T-helper 17 cell (primary cell): ENCODE data around the gene FBLN2. TPM values are rescaled to one million over a fixed set of nuclear protein-coding genes. Genes with fewer than 3 reads are reported as not detected.

Experiments
- ATAC-seq: fragments of 150-1000 bp; cut with Tn5 transposase; 2 replicates; pipeline ENCODE4 v1.10.0; 2021; ENCODE audit warnings: mild to moderate bottlenecking, moderate library complexity
- DNase-seq, 3 donors: peaks; one replicate each; pipeline versions ENCODE4 v3.0.0 to v3.0.0-alpha.2; 2020 to 2021
- H3K9me3 ChIP-seq: one replicate; pipeline ENCODE4 v1.7.0; 2013; ENCODE audit warnings: low read length, mild to moderate bottlenecking; ENCODE audit not compliant: control insufficient read depth, poor library complexity, severe bottlenecking
- H3K27ac Mint-ChIP-seq: one replicate; pipeline ENCODE4 v1.8.0; 2022; ENCODE audit warnings: mild to moderate bottlenecking, moderate library complexity, mixed read lengths
- H3K27me3 Mint-ChIP-seq: one replicate; pipeline ENCODE4 v1.8.0; 2022; ENCODE audit warnings: mixed read lengths
- H3K36me3 Mint-ChIP-seq: one replicate; pipeline ENCODE4 v1.8.0; 2022; ENCODE audit warnings: low read depth, mixed read lengths
- H3K4me1 Mint-ChIP-seq: one replicate; pipeline ENCODE4 v1.8.0; 2022; ENCODE audit warnings: mild to moderate bottlenecking, mixed read lengths
- H3K4me3 Mint-ChIP-seq: one replicate; pipeline ENCODE4 v1.8.0; 2022; ENCODE audit warnings: mild to moderate bottlenecking, moderate library complexity, mixed read lengths
- total RNA-seq, 4 donors: library from RNA in 2 of 4; stranded (reverse) in 2 of 4; gene quantifications; one replicate each; pipeline ENCODE4 v1.2.3 and lab custom pipeline; 2022 to 2026

FBLN2 gene
- total RNA-seq, 2 donors from 2014 or later = 1.5 TPM; not detected in 1

DNA sequence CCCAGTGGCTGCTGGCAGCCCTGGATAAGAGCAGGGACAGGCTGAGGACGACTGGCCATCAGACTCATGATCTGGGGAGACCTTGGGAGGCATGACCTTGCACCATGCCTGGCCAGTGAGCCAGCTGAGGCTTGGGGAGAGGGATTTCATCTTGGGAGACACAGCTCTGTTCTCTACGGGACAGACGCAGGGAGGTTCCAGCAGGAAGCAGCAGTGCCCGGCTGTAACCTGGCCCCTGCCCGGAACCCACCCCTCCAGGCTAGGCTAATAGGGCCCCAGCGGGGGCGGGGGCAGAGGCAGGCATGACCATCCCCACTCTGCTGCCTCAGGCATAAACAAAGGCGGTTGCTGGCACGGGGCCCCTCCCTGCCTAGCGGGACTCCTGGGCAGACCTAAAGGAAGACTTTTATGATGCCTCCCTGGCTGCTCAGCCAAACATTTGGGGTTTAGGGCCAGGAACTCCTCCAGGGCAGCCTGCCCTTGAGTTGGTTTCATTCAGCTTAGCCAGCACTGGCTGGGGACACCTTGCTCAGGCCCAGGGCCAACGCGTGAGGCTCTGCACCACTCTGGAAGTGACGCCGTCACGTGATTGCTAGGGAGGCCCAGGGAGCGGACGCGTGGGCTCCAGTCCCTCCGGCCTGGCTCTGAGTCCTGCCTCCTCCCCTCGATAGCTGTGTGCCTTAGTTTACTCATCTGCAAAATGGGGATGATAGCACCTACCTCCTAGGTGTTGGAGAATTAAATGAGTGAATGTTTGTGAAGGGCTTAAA is 41.2 kb upstream of the FBLN2 start:
- ATAC-seq (no peak), DNase-seq (no peak)
- H3K9me3 ChIP-seq = no peaks in the 10 kb centered on the region
- H3K27ac Mint-ChIP-seq = no peak overlapping the region
- H3K4me3 Mint-ChIP-seq = no peak overlapping the region
- H3K4me1 Mint-ChIP-seq = peaks cover 4% of the 10 kb centered on the region
- no peaks in the 10 kb centered on the region for H3K36me3 Mint-ChIP-seq
- H3K27me3 Mint-ChIP-seq = no peaks in the 10 kb centered on the region

DNA sequence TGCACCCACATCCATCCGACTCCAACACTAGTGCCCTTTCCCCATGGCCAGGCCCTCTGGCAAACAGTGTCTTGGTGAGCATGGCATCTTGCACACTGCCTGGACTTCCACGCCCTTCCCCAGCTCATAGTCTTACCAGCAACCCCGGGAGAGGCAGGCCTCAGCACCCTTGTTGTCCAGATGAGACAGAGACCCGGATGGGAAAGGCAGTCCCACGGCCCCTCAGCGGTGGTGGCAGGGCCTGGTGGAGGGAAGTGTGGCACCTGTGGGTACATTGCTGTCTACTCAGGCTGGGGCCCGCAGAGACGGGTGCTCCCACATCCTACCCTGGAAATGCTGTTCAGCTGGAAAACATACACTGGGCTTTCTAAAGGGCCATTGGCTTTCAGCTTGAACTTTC is 40.4 kb upstream of the FBLN2 start:
- Mint-ChIP-seq H3K4me3 (no peak overlapping the region), H3K27ac (no peak overlapping the region), H3K36me3 (no peaks in the 10 kb centered on the region), H3K27me3 (no peaks in the 10 kb centered on the region), H3K4me1 (peaks cover 4% of the 10 kb centered on the region)
- no peaks in the 10 kb centered on the region for H3K9me3 ChIP-seq
- ATAC-seq = no peak
- DNase-seq = no peak

DNA sequence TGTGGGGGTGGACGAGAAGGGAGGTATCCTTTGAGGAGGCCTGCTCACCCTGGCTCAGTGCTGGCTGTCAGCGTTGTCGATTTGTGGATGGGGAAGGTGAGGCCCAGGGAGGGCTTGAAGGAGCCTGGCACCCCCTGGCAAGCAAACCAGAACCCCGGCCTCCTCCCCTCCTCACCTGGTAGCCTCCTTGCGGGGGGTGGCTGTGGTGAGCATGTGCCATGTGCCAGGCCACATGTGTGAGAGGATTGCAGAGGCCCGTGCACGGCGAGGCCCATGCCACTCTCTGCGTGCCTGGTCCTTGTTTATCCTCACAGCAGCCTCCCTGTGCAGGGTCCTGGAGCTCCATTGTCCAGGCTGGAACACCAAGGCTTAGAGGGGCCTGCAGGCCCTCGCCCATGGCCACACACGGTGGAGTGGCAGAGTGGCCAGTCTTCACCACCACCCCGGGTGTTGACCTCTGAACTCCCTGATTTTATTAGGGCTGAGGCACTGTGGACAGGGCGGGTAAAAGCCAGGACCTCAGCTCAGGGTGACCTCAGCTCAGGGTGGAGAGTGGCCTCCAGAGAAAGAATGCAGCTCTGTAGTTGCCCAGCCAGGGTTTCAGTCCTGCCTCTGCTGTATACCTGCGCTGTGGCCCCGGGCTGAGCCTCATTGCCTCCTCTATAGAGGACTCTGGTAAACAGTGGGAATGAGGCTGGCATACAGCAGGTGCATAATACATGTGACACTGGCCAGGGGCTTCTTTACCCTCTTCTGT is 39.7 kb upstream of the FBLN2 start:
- H3K27ac Mint-ChIP-seq = no peak overlapping the region
- H3K9me3 ChIP-seq = no peaks in the 10 kb centered on the region
- no peaks in the 10 kb centered on the region for H3K36me3 Mint-ChIP-seq
- peaks cover 4% of the 10 kb centered on the region for H3K4me1 Mint-ChIP-seq
- no peak for DNase-seq
- no peak overlapping the region for H3K4me3 Mint-ChIP-seq
- ATAC-seq = no peak
- H3K27me3 Mint-ChIP-seq = no peaks in the 10 kb centered on the region

DNA sequence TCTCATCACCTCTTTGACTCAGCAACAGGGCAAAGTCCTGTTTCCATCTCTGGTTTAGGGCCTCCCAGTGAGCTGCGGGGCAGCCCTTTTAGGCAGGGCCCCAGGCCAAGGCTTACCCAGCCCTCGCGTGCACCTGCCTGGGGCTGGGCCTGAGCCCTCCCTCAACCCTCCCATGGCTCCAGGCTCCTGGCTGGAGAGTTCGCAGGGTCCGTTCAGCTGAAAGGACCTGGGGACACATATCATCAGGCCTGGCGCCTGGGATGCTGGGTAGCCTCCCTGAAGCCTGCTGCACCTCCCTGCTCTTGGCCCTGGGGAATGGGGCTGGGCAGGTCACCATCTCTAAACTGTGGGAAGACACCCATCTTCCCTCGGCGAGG is 39.1 kb upstream of the FBLN2 start:
- no peaks in the 10 kb centered on the region for H3K36me3 Mint-ChIP-seq
- no peaks in the 10 kb centered on the region for H3K9me3 ChIP-seq
- H3K4me1 Mint-ChIP-seq = peaks cover 4% of the 10 kb centered on the region
- no peaks in the 10 kb centered on the region for H3K27me3 Mint-ChIP-seq
- DNase-seq (no peak), ATAC-seq (no peak)
- no peak overlapping the region for H3K4me3 Mint-ChIP-seq
- no peak overlapping the region for H3K27ac Mint-ChIP-seq

DNA sequence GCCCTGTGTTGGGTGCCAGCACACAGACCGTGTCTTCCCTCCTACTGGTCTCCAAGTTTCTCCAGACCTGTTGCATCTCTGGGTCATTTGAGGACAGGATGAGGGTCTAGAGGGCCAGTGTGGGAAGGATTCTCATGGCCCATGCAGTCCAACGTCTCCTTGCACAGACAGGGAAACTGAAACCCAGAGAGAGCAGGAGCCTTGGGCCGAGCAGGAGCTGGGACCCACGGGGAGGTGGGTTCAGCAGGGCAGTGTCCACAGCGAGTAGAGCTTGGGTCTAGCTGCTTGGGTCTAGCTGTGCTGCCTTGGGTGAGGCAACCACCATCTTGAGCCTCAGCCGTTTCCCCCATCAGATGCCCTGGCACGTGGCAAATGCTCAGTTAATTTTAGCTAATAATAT is 36.5 kb upstream of the FBLN2 start:
- no peak for DNase-seq
- peaks cover 4% of the 10 kb centered on the region for H3K4me1 Mint-ChIP-seq
- no peak for ATAC-seq
- no peaks in the 10 kb centered on the region for H3K36me3 Mint-ChIP-seq
- no peak overlapping the region for H3K4me3 Mint-ChIP-seq
- no peaks in the 10 kb centered on the region for H3K27me3 Mint-ChIP-seq
- no peaks in the 10 kb centered on the region for H3K9me3 ChIP-seq
- H3K27ac Mint-ChIP-seq = no peak overlapping the region

DNA sequence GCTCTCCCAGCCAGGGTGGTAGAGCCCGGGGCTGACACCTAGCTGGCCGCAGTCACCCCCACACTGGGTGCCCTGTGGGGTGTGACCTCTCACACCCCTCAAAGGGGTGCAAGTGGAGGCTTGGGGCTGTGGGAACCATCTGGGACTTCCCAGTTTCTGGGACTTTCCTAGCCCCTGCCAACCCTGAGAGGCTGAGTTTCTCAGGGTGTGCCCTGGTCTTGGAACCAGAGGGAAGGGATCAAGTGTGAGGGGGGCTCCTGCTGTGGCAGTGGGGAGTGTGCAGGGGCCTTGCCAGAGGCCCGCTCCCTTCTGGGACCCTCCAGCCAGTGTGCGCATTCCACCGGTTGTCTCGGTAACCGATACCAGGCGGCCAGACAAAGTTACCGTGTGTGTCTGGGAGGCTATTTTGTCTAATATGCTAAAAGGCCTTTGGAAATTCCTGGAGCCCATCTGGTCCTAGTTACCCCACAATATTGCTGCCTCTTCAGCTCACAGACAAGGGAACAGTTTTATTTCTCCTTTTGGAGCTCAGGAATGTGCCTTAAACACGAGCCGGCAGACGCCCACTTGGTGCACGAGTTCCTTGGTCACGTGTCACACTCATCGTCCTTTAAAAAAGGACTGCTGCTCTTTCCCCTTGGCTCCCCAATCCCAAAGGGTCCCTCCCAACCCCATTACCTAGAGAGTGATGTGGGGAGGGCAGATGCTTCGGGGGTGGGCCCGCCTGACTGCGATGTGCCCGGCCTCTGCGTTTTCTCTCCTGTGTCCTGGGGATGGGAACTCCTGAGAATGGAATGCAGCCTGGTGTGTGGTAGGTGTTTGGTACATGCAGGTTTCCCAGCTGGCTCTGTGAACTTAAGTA is 35.6 kb upstream of the FBLN2 start:
- H3K4me1 Mint-ChIP-seq = peaks cover 4% of the 10 kb centered on the region
- DNase-seq (no peak), ATAC-seq (no peak)
- no peak overlapping the region for H3K27ac Mint-ChIP-seq
- H3K4me3 Mint-ChIP-seq = no peak overlapping the region
- H3K9me3 ChIP-seq = no peaks in the 10 kb centered on the region
- no peaks in the 10 kb centered on the region for H3K27me3 Mint-ChIP-seq
- H3K36me3 Mint-ChIP-seq = no peaks in the 10 kb centered on the region

DNA sequence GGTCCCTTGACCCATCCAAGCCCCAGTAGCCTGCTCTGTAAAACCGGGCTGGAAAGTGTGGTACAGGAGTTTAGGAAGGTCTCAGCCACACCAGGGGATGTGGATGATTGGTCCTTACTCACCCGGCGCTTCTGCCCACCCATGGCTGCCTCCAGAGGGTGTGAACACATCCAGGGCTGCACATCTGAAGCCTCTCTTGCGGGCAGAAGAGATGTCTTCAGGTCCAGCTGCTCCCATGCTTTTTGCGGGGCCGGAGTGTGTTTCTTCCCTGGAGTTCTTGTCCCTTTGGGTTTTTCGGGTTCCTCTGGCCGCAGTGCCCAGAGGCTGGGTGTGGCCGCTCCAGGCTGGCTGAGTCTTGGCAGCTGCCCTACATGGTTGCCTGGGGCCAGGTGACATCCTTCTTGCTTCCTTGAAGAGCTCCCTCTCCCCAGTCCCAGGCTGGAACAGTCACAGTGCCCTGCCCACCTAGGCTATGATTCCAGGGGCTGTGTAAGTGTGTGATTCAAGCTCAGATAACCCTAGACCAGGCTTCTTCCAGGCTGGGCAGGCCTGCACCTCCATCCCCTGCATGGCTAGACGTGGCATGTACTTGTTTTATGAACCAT is 34.9 kb upstream of the FBLN2 start:
- DNase-seq (no peak), ATAC-seq (no peak)
- Mint-ChIP-seq H3K27me3 (no peaks in the 10 kb centered on the region), H3K4me3 (no peak overlapping the region), H3K36me3 (no peaks in the 10 kb centered on the region), H3K27ac (no peak overlapping the region), H3K4me1 (peaks cover 4% of the 10 kb centered on the region)
- no peaks in the 10 kb centered on the region for H3K9me3 ChIP-seq

DNA sequence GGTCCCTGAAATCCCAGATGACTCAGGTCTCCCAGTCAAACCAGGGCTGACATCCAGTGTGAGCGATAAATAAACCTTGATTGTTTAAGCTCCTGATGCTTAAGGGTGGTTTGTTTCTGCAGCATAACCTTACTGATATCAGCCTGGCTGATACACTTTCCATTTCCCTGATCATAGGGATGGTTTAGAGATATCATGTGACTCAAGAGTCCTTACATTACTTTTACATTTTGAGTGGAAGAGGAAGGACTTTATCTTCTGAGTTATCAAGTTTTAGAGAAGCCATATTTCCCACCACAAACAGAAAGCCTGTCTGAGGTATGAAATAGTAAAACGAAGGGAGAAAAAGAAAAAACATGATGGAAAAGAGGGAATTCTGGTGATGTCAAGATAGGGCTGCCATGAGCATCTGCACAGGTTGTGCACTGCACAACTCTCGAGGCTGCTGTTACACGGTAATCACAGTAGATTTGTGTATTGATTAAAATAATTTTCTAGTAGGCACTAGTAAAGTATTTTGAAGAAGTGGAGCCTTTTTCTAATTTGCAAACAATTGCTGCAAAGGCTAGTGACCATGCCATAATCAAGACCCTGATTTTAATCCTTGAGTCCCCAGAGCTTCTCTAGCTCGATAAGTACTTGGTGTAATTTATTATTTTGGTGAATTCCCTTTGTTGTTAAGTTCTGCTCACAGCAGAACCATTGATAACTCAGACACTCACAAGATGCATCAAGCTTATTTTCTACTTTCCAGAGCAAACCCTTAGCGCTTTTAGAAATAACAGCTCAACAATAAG is 34.1 kb upstream of the FBLN2 start:
- Mint-ChIP-seq H3K36me3 (no peaks in the 10 kb centered on the region), H3K4me3 (no peak overlapping the region), H3K27me3 (no peaks in the 10 kb centered on the region), H3K27ac (no peak overlapping the region), H3K4me1 (peaks cover 4% of the 10 kb centered on the region)
- ATAC-seq (no peak), DNase-seq (no peak)
- no peaks in the 10 kb centered on the region for H3K9me3 ChIP-seq

DNA sequence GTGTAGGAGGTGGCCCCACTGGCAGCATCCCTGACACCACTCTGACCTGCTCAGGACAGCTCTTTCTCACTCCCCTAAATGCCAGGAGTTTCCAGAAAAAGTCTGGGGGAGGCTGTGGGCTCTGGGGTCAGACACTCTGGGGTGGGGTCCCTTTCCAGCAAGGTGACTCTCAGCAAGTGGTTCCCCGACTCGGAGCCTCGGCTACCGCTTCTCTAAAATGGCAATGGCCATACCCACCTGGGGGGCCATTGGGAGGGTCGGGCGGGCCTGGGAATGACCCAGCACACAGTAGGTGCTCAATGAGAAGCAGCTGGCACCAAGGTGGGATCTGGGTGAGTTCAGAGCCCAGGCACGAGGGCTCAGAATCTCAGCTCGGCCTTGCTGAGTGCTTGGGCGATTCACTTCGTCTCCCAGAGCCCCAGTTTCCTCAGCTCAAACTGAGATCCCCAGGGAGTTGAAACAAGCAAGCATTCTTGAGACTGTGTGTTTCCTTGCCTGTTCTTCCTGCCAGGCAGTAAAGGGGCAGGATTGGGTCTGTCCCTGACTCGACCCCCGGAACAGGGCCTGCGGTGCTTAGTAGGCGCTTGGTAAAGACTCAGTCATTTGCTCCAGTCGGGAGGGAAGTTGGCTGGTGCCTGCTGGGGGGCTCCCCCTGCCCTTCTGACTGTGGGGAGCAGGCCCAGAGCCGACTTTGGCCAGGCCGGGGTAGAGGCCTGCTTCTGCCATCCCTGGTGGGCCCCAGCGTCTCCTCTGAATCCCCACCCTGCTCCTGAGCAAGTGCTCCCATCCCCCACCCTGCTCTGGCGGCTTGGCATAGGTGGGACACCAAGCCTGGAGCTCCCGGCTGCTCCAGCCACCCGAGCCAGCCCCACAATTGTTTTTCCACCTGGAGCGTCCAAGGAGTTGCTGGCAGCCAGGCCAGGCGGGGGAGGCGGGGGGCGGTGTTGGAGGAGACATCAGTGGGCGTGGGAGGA is 32.9 kb upstream of the FBLN2 start:
- H3K36me3 Mint-ChIP-seq = no peaks in the 10 kb centered on the region
- peaks cover 4% of the 10 kb centered on the region for H3K4me1 Mint-ChIP-seq
- no peaks in the 10 kb centered on the region for H3K9me3 ChIP-seq
- no peaks in the 10 kb centered on the region for H3K27me3 Mint-ChIP-seq
- no peak for ATAC-seq
- no peak for DNase-seq
- no peak overlapping the region for H3K4me3 Mint-ChIP-seq
- no peak overlapping the region for H3K27ac Mint-ChIP-seq

DNA sequence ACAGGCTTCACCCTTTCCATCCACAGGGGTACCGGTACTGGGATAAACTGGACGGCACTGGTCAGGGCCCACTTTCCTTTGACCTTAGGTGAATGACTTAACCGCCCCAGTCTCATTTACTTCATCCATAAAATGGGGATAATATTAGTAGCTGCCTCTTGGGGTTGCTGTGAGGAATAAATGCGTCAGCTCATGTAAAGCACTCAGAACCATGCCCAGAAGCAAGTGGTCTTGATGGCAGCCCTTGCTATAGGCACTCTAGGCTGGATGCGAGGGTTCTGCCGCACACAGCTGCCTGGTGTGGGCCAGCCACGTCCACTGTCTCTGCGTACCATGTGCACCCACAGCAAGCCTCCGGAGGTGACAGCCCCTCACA is 32.2 kb upstream of the FBLN2 start:
- DNase-seq (no peak), ATAC-seq (no peak)
- no peak overlapping the region for H3K4me3 Mint-ChIP-seq
- no peaks in the 10 kb centered on the region for H3K27me3 Mint-ChIP-seq
- no peaks in the 10 kb centered on the region for H3K36me3 Mint-ChIP-seq
- peaks cover 4% of the 10 kb centered on the region for H3K4me1 Mint-ChIP-seq
- no peak overlapping the region for H3K27ac Mint-ChIP-seq
- no peaks in the 10 kb centered on the region for H3K9me3 ChIP-seq

DNA sequence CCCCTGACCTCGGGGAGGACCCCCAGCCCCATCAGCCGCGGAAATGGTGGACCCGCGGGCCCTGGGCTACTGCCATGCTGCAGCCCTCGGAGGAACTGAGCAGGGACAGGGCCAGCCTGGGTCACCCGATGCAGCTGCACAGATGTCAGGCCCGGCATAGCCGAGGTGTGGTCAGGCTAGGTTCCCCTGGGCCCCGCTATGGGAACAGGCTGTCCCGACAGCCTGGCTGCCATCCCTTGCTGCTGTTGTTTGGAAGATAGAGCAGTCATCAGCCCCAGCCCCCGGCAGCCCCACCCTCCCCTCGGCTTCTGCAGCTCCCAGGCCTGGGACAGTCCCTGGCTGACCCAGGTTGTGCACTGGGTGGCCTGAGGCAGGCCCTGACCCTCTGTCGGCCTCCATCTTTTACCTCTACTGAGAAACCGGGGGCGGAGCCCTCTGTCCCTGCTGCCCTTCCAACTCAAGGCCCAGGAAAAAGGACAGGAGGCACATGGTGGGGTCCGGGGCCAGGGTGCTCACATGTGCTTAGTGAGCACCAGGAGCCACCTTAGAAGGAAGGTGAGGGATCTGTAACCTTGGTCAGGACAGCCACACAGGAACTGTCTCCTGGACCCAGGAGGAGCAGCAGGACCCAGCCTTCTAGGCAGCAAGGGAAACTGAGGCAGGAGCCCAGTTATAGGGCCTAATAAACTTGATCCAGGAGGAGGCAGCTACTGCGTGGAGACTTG is 31.5 kb upstream of the FBLN2 start:
- ATAC-seq (no peak), DNase-seq (no peak)
- no peaks in the 10 kb centered on the region for H3K4me1 Mint-ChIP-seq
- H3K36me3 Mint-ChIP-seq = no peaks in the 10 kb centered on the region
- no peak overlapping the region for H3K27ac Mint-ChIP-seq
- H3K27me3 Mint-ChIP-seq = no peaks in the 10 kb centered on the region
- no peak overlapping the region for H3K4me3 Mint-ChIP-seq
- no peaks in the 10 kb centered on the region for H3K9me3 ChIP-seq
